Measurements from ENCODE around the gene MAG.

MAG gene

DNA sequence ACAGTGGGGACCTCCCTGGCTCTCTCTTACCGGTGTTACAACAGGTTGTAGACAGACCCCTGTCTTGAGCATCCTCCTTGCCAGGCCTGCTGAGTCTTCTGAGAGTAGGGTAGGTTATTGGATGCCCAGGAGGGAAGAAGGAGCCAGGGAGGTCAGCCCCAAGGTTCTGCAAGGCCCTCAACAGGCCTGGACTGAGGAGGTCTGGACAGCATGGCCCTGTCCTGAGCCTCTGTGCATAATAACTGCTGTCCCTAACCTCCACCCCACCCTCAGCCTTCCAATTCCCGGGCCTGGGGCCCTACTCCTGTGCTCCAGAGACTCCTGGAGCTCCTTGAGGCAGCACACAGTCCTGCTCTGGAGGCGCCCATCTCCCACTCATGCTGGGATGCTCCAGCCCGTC is 37.4 kb downstream of the MAG start:
- no peak for DNase-seq (ENCODE audit: low read depth)
- TF ChIP-seq, protein P1, sequence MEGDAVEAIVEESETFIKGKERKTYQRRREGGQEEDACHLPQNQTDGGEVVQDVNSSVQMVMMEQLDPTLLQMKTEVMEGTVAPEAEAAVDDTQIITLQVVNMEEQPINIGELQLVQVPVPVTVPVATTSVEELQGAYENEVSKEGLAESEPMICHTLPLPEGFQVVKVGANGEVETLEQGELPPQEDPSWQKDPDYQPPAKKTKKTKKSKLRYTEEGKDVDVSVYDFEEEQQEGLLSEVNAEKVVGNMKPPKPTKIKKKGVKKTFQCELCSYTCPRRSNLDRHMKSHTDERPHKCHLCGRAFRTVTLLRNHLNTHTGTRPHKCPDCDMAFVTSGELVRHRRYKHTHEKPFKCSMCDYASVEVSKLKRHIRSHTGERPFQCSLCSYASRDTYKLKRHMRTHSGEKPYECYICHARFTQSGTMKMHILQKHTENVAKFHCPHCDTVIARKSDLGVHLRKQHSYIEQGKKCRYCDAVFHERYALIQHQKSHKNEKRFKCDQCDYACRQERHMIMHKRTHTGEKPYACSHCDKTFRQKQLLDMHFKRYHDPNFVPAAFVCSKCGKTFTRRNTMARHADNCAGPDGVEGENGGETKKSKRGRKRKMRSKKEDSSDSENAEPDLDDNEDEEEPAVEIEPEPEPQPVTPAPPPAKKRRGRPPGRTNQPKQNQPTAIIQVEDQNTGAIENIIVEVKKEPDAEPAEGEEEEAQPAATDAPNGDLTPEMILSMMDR (IDR thresholded peaks at IDR 0.05; ENCODE audit: insufficient read depth, low read depth, low read length, missing control alignments): no peak
- H3K4me3 ChIP-seq (ENCODE audit: low read length): no peak overlapping the region

DNA sequence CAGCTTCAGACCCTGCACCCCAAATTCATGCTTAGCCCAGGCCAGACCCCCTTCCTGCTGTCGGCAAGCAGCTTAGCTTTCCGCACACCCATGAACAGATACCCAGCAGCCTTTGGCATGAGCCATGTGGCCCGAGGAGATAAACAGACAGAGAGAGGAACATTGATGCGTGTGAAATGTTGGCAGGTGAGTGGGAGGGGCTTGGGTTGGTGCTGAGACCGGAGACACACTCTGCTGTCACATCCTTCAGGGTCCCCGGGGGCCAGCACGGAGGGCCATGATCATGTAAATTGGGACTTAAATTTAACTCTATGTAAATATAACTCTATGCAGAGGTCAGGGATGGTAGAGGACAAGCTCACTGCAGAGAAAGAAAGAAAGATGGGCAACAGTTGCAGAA is 38.5 kb downstream of the MAG start:
- TF ChIP-seq, protein P1 (IDR thresholded peaks at IDR 0.05; ENCODE audit: insufficient read depth, low read depth, low read length, missing control alignments): no peak
- no peak for DNase-seq (ENCODE audit: low read depth)
- no peak overlapping the region for H3K4me3 ChIP-seq (ENCODE audit: low read length)

DNA sequence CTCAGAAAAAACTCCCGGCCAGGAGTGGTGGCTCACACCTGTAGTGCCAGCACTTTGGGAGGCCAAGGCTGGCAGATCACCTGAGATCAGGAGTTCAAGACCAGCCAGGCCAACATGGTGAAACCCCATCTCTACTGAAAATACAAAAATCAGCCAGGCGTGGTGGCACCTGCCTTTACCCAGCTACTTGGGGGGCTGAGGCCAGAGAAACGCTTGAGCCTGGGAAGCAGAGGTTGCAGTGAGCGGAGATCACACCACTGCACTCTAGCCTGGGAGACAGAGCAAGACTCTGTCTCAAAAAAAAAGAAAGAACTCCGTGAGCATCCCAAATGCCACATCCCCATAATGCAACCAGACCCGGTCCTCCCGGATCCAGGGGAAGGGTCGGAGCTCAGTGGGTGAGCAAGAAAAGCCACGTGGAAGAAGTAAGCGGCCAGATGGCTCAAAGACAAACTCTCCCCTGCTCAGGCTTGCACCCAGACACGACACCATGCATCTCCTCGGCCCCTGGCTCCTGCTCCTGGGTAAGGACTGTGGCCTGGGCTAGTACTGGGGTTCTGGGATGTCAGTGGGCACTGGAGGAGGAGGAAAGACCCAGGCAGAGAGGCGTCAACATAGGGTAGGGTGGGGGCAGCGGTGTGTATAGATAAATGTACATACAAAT is 39.7 kb downstream of the MAG start:
- no peak for DNase-seq (ENCODE audit: low read depth)
- H3K4me3 ChIP-seq (ENCODE audit: low read length): no peak overlapping the region
- TF ChIP-seq, protein P1 (IDR thresholded peaks at IDR 0.05; ENCODE audit: insufficient read depth, low read depth, low read length, missing control alignments): no peak

DNA sequence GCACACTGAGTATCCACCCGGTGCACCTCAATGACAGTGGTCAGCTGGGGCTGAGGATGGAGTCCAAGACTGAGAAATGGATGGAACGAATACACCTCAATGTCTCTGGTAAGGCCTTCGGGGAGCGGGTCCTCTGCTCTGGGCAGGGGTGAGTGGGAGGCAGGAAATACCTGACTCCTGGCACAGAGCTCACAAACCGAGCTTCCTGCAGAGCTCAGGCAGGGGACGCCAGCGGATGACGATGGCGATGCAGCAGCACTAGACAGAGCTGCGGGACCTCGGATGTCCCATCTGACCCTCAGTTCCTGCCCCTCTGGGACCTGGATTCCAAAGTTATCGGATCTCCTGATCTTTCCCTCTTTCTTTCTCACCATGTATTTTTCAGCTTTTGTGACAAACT is 40.9 kb downstream of the MAG start:
- TF ChIP-seq, protein P1 (IDR thresholded peaks at IDR 0.05; ENCODE audit: insufficient read depth, low read depth, low read length, missing control alignments): no peak

DNA sequence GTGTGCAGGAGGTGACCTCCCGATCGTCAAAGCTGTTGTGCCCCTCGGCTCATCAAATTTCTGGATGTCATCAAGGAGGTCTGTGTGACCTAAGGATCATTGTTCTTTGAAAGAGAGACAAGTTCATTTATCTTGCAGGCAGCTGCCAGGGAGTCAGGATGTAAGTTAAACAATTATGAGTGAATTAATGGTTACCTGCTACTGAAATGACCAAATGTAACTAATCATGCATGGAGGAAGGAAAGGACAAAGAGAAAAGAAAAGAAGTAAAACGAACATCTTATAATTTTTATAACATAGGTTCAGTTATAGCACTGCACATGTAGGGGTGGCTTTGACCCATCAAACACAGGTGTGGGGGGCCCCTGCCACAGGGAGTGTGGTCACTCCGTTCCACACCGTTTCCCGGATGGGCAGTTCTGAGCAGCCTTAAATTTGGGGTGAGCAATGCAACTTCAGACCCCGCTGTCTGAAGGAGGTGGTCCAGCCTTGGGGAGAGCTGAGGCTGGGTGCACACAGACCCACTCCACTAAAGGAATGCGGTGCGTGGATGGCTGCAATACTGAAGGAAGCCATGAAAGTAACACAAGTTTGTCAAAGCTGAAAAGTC is 42.3 kb downstream of the MAG start:
- TF ChIP-seq, protein P1 (IDR thresholded peaks at IDR 0.05; ENCODE audit: insufficient read depth, low read depth, low read length, missing control alignments): no peak
- no peak overlapping the region for H3K4me3 ChIP-seq (ENCODE audit: low read length)
- no peak for DNase-seq (ENCODE audit: low read depth)

More for the DNA sequence above, 40.9 kb downstream of the MAG start:
- H3K4me3 ChIP-seq (ENCODE audit: low read length): no peak overlapping the region
- no peak for DNase-seq (ENCODE audit: low read depth)

DNA sequence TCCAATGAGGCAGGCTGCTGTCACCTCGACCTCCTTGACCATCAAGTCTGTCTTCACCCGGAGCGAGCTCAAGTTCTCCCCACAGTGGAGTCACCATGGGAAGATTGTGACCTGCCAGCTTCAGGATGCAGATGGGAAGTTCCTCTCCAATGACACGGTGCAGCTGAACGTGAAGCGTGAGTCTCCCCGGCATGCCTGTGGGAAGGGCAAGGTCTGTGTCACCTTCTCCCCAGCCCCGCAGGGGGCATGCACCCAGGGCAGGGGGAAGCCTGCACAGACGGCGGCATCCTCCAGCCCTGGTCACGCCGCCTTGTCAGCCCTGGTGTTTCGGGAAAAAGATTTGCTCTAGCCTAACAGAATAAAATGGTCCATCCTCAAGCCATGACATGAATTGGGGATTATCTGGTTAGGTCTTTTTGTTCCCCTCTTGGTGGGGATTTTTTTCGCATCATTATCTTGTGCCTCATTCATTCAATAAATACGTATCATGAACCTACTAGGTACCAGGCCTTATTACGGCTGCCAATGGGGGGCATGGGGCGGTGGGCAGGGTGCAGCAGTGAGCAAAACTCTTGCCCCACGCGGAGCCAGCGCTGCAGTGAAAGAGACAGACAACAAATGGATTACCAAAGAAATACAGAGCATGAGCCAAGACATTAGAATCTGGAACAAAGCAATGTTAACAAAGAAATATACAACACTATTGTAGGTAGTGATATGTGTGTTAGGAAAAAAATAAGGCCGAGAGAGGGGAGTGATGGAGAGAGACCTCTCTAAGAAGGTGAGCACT is 44.4 kb downstream of the MAG start:
- no peak overlapping the region for H3K4me3 ChIP-seq (ENCODE audit: low read length)
- DNase-seq (ENCODE audit: low read depth): no peak
- TF ChIP-seq, protein P1 (IDR thresholded peaks at IDR 0.05; ENCODE audit: insufficient read depth, low read depth, low read length, missing control alignments): no peak

All from epithelial cell of esophagus (primary cell).